ENCODE results near the gene BEST1.
"Not testable (repeated sequence)": the region's sequence is repeated elsewhere in the genome, so short reads cannot be mapped to it uniquely, and the experiment has no call there.

The BEST1 gene

GRCh38 chr11:62000539-62001446, 50.6 kb downstream of the BEST1 start:
- Histone ChIP-seq H3K9me3 (ENCODE audit: low read depth, low read length) (no peaks in the 10 kb centered on the region), H3K9ac (ENCODE audit: insufficient read length) (no peak overlapping the region), H3K36me3 (ENCODE audit: insufficient read depth, low read length) (no peaks in the 10 kb centered on the region), H3K27ac (no peak overlapping the region), H3K4me3 (no peak overlapping the region)
- no peak for DNase-seq (ENCODE audit: low read depth, low spot score)
- TF ChIP-seq EZH2 (IDR thresholded peaks at IDR 0.05), result no peak
- no peak for TF ChIP-seq FOXP2 (optimal IDR thresholded peaks at IDR 0.05; ENCODE audit: control extremely low read depth, extremely low read length, insufficient read depth)
- no peak for TF ChIP-seq POLR2AphosphoS5 (IDR thresholded peaks at IDR 0.05; ENCODE audit: borderline replicate concordance, low read depth, low read length)

- no peak for DNase-seq (ENCODE audit: low read depth, low spot score)
- no peak overlapping the region for H3K9ac ChIP-seq (ENCODE audit: insufficient read length)
- no peak overlapping the region; the same call in 1 of the 2 replicates for H3K27ac ChIP-seq
- H3K36me3 ChIP-seq (ENCODE audit: insufficient read depth, low read length), result no peaks in the 10 kb centered on the region
- no peak overlapping the region for H3K4me3 ChIP-seq
- TF ChIP-seq EZH2 (IDR thresholded peaks at IDR 0.05) (no peak), POLR2AphosphoS5 (IDR thresholded peaks at IDR 0.05; ENCODE audit: borderline replicate concordance, low read depth, low read length) (no peak), FOXP2 (optimal IDR thresholded peaks at IDR 0.05; ENCODE audit: control extremely low read depth, extremely low read length, insufficient read depth) (no peak)
- H3K9me3 ChIP-seq (ENCODE audit: low read depth, low read length), result no peaks in the 10 kb centered on the region
Measured at GRCh38 chr11:62001450-62002191, 51.5 kb downstream of the BEST1 start.

- H3K4me3 ChIP-seq; H3K9me3 ChIP-seq (ENCODE audit: low read depth, low read length); H3K9ac ChIP-seq (ENCODE audit: insufficient read length); H3K36me3 ChIP-seq (ENCODE audit: insufficient read depth, low read length); DNase-seq (ENCODE audit: low read depth, low spot score); H3K27ac ChIP-seq: not testable (repeated sequence)
Measured at GRCh38 chr11:62002283-62002682, 52.1 kb downstream of the BEST1 start.

GRCh38 chr11:62004473-62004872, 54.3 kb downstream of the BEST1 start:
- H3K4me3 ChIP-seq, result no peak overlapping the region
- no peak overlapping the region for H3K27ac ChIP-seq
- DNase-seq (ENCODE audit: low read depth, low spot score), result no peak
- H3K36me3 ChIP-seq (ENCODE audit: insufficient read depth, low read length), result no peaks in the 10 kb centered on the region
- TF ChIP-seq FOXP2 (optimal IDR thresholded peaks at IDR 0.05; ENCODE audit: control extremely low read depth, extremely low read length, insufficient read depth) (no peak), POLR2AphosphoS5 (IDR thresholded peaks at IDR 0.05; ENCODE audit: borderline replicate concordance, low read depth, low read length) (no peak), EZH2 (IDR thresholded peaks at IDR 0.05) (no peak)
- H3K9ac ChIP-seq (ENCODE audit: insufficient read length), result no peak overlapping the region
- H3K9me3 ChIP-seq (ENCODE audit: low read depth, low read length), result no peaks in the 10 kb centered on the region

- Histone ChIP-seq H3K27ac (no peak overlapping the region), H3K9me3 (ENCODE audit: low read depth, low read length) (no peaks in the 10 kb centered on the region), H3K4me3 (no peak overlapping the region), H3K36me3 (ENCODE audit: insufficient read depth, low read length) (no peaks in the 10 kb centered on the region), H3K9ac (ENCODE audit: insufficient read length) (no peak overlapping the region)
- no peak for DNase-seq (ENCODE audit: low read depth, low spot score)
- TF ChIP-seq EZH2 (IDR thresholded peaks at IDR 0.05), result no peak
- no peak for TF ChIP-seq FOXP2 (optimal IDR thresholded peaks at IDR 0.05; ENCODE audit: control extremely low read depth, extremely low read length, insufficient read depth)
- no peak for TF ChIP-seq POLR2AphosphoS5 (IDR thresholded peaks at IDR 0.05; ENCODE audit: borderline replicate concordance, low read depth, low read length)
Measured at GRCh38 chr11:62008193-62008592, 58.0 kb downstream of the BEST1 start.

GRCh38 chr11:62010935-62011528, 60.9 kb downstream of the BEST1 start:
- no peak for TF ChIP-seq POLR2AphosphoS5 (IDR thresholded peaks at IDR 0.05; ENCODE audit: borderline replicate concordance, low read depth, low read length)
- no peak for TF ChIP-seq EZH2 (IDR thresholded peaks at IDR 0.05)
- no peak for TF ChIP-seq FOXP2 (optimal IDR thresholded peaks at IDR 0.05; ENCODE audit: control extremely low read depth, extremely low read length, insufficient read depth)
- H3K4me3 ChIP-seq, result no peak overlapping the region
- H3K9me3 ChIP-seq (ENCODE audit: low read depth, low read length), result no peaks in the 10 kb centered on the region
- H3K27ac ChIP-seq, result no peak overlapping the region
- no peak overlapping the region for H3K9ac ChIP-seq (ENCODE audit: insufficient read length)
- DNase-seq (ENCODE audit: low read depth, low spot score), result no peak
- H3K36me3 ChIP-seq (ENCODE audit: insufficient read depth, low read length), result no peaks in the 10 kb centered on the region

- Histone ChIP-seq H3K9ac (ENCODE audit: insufficient read length) (no peak overlapping the region), H3K36me3 (ENCODE audit: insufficient read depth, low read length) (no peaks in the 10 kb centered on the region), H3K9me3 (ENCODE audit: low read depth, low read length) (no peaks in the 10 kb centered on the region), H3K27ac (no peak overlapping the region), H3K4me3 (no peak overlapping the region)
- TF ChIP-seq FOXP2 (optimal IDR thresholded peaks at IDR 0.05; ENCODE audit: control extremely low read depth, extremely low read length, insufficient read depth) (no peak), EZH2 (IDR thresholded peaks at IDR 0.05) (no peak), POLR2AphosphoS5 (IDR thresholded peaks at IDR 0.05; ENCODE audit: borderline replicate concordance, low read depth, low read length) (no peak)
- no peak for DNase-seq (ENCODE audit: low read depth, low spot score)
Measured at GRCh38 chr11:62011881-62012280, 61.7 kb downstream of the BEST1 start.

- DNase-seq (ENCODE audit: low read depth, low spot score), result no peak
- H3K4me3 ChIP-seq, result no peak overlapping the region
- H3K9ac ChIP-seq (ENCODE audit: insufficient read length), result no peak overlapping the region
- no peak overlapping the region for H3K27ac ChIP-seq
- TF ChIP-seq FOXP2 (optimal IDR thresholded peaks at IDR 0.05; ENCODE audit: control extremely low read depth, extremely low read length, insufficient read depth), result no peak
- no peak for TF ChIP-seq EZH2 (IDR thresholded peaks at IDR 0.05)
- TF ChIP-seq POLR2AphosphoS5 (IDR thresholded peaks at IDR 0.05; ENCODE audit: borderline replicate concordance, low read depth, low read length), result no peak
- H3K36me3 ChIP-seq (ENCODE audit: insufficient read depth, low read length), result no peaks in the 10 kb centered on the region
- no peaks in the 10 kb centered on the region for H3K9me3 ChIP-seq (ENCODE audit: low read depth, low read length)
Measured at GRCh38 chr11:62012451-62012831, 62.3 kb downstream of the BEST1 start.
